BJ (cell line): ENCODE measurements around the gene R3HDML. TPM values are rescaled to one million over a fixed set of nuclear protein-coding genes. Genes with fewer than 3 reads are reported as not detected.
A peak's percentile ranks its signal among the peaks of the same experiment; 100 is the strongest.
"Not testable (repeated sequence)": the region's sequence is repeated elsewhere in the genome, so short reads cannot be mapped to it uniquely, and the experiment has no call there.

Experiments used
- CTCF ChIA-PET: fragments of 350-600 bp; formaldehyde crosslinking; extraction: SDS; loops from one replicate; lab custom pipeline; 2021; ENCODE audit warnings: antibody characterized with exemption, inconsistent platforms; lab: Yijun Ruan, JAX
- POLR2A ChIA-PET: fragments of 300-600 bp; sonication (Branson Sonifier 250); formaldehyde crosslinking; extraction: SDS; loops from one replicate; lab custom pipeline; 2021; ENCODE audit warnings: antibody characterized with exemption; lab: Charles Lee
- DNase-seq: peaks from one replicate; pipeline ENCODE4 v3.0.0-alpha.2; 2011; ENCODE audit warnings: low read depth
- H3K27me3 ChIP-seq: 2 replicates; pipeline ENCODE4 v1.6.0; 2011; ENCODE audit warnings: low read length; ENCODE audit not compliant: control insufficient read depth, insufficient read depth
- H3K36me3 ChIP-seq: 2 replicates; pipeline ENCODE4 v1.5.1; 2011; ENCODE audit warnings: low read length; ENCODE audit not compliant: control insufficient read depth, insufficient read depth
- H3K4me3 ChIP-seq: 2 replicates; pipeline ENCODE4 v1.5.1; 2011; ENCODE audit warnings: low read depth, mild to moderate bottlenecking, control low read depth, low read length
- polyA plus RNA-seq: library from polyadenylated mRNA; depleted of rRNA; stranded (reverse); fragments of >200 nt; gene quantifications from 2 replicates; pipeline ENCODE4 v1.2.3, GENCODE V29; 2011
- TF ChIP-seq, protein P1 (sequence below): IDR thresholded peaks from 2 replicates; pipeline ENCODE4 v1.5.1; 2011; ENCODE audit warnings: low read depth, mild to moderate bottlenecking, control low read depth, inconsistent platforms, low read length, moderate library complexity; ENCODE audit not compliant: insufficient read depth

R3HDML gene
- polyA plus RNA-seq, 1 experiment: not detected

DNA sequence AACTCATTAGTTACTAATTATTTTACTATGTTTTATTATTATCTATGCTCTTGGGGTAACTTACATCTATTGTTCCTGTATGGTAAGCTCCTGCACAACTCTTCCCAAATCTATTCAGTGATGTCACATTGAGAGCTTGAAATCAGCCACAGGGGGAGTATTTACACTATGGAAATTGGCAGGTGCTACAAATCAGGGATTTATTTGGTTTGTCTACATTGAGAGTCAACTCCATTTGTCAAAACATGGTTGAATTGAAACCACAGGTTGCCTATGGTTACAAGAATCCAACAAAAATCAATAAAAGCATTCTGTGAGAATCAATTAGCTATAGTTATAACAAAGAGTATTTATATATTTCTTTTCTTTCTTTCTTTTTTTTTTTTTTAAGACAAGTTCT, 22.0 kb upstream of the R3HDML start:
- ChIA-PET CTCF (interaction anchor here (0.7 to 10.3 kb wide), 4 partner anchors 9 to 296 kb away, joined by 3 to 203 read pairs (median 3); no protein-coding TSS in a partner anchor), POLR2A (no interaction called here)
- TF ChIP-seq, protein P1, sequence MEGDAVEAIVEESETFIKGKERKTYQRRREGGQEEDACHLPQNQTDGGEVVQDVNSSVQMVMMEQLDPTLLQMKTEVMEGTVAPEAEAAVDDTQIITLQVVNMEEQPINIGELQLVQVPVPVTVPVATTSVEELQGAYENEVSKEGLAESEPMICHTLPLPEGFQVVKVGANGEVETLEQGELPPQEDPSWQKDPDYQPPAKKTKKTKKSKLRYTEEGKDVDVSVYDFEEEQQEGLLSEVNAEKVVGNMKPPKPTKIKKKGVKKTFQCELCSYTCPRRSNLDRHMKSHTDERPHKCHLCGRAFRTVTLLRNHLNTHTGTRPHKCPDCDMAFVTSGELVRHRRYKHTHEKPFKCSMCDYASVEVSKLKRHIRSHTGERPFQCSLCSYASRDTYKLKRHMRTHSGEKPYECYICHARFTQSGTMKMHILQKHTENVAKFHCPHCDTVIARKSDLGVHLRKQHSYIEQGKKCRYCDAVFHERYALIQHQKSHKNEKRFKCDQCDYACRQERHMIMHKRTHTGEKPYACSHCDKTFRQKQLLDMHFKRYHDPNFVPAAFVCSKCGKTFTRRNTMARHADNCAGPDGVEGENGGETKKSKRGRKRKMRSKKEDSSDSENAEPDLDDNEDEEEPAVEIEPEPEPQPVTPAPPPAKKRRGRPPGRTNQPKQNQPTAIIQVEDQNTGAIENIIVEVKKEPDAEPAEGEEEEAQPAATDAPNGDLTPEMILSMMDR: no peak
- H3K36me3 ChIP-seq: no peaks in the 10 kb centered on the region
- no peak overlapping the region for H3K4me3 ChIP-seq
- H3K27me3 ChIP-seq: no peaks in the 10 kb centered on the region
- DNase-seq: no peak

DNA sequence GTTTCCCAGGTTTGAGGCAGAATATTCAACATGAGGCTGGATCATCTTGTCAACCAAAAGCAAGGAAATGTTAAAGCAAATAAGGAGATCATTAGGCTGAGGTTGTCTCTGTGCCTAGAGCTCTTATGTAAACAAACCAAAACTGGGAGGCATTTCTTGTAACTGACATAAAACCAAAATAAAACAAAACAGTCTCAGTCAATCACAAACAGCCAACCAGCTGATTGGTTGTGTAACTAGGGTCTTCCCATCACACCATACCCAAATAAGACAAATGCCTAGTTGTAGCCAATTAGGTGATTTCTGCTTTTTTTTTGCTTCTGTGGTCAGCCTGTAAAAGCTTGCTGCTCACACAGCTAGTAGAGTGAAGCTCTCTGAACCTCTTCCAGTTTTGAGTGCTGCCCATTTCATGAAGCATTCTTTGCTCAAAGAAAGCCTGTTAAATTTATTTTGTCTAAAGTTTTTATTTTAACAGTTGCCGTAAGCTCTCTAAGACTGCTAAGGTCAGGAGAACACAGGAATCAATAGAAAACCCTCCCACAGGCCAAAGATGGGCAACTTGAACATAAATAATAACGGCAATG, 16.9 kb upstream of the R3HDML start:
- POLR2A ChIA-PET: no interaction called here
- TF ChIP-seq, protein P1: no peak
- Histone ChIP-seq H3K4me3 (no peak overlapping the region), H3K27me3 (no peaks in the 10 kb centered on the region), H3K36me3 (no peaks in the 10 kb centered on the region)
- DNase-seq: no peak
- CTCF ChIA-PET: interaction anchor here (2.6 kb wide), 1 partner anchor 10 kb away, joined by 23 read pairs; the partner anchor contains the start of gene FITM2

DNA sequence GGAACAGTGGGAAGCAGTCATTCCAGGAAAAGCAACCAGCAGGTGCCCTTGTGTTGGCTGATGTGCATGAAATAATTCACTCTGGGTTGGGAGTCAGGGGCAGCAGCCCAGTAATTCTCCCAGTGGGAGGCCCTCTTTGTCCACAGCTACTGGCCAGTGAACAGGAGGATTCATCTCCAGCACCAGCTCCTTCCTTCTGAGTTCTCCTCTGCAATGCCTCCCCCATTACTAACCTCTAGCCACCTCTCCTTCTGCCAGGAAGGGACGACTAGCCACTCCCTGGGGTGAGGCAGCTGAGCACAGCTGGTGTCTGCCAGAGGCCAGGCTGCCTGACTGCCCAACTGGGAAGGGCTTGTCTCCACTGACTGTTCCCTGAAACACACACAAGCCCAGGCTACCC, 12.5 kb upstream of the R3HDML start:
- no peaks in the 10 kb centered on the region for H3K36me3 ChIP-seq
- ChIA-PET CTCF (interaction anchor here (0.9 to 4.7 kb wide), 4 partner anchors 9 to 107 kb away, joined by 3 to 28 read pairs (median 3); partner anchors contain the start of gene FITM2), POLR2A (no interaction called here)
- TF ChIP-seq, protein P1: no peak
- no peak overlapping the region for H3K4me3 ChIP-seq
- no peaks in the 10 kb centered on the region for H3K27me3 ChIP-seq
- DNase-seq: no peak

DNA sequence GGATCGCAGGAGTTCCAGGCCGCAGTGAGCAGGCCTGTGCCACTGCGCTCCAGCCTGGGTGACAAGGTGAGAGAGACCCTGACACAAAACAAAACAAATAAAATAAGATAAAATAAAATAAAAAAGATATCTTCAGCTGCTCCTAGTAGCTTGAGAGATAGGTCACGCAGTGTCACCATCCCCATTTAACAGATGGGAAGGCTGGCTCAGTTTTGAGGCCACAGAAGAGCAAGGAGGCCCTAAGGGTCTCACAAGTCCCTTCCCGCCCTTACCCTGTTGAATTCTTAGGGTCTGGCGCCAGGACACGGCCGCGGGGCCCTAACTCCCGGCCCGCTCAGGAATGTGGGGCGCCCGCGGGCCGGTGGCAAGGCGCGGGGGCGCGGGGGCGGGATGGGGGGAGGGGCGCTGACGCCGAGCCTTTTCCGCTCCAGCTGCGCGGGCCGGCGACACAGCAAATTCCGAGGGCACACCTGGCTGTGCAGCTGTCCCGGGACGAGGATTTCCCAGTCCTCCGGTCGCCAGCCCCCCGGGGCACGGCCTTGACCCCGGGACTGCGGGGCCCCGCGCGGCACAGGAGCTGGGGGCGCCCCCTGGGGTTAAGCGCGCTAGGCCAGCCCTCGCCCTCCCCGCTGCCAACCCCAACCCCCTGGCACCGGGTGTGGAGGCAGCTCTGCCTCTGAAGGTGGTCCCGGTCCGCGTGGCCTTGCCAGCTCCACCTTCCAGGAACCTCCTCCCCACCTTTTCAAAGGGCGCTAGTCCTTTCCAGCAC, 10.3 kb upstream of the R3HDML start:
- ChIA-PET POLR2A (no interaction called here), CTCF (interaction anchor here (4.7 kb wide), 1 partner anchor 16 kb away, joined by 28 read pairs; the partner anchor contains the start of gene FITM2)
- no peak for DNase-seq
- Histone ChIP-seq H3K36me3 (no peaks in the 10 kb centered on the region), H3K27me3 (peaks cover 2% of the 10 kb centered on the region; the same call in 1 of the 2 replicates), H3K4me3 (peak overlapping the region; percentile 20)
- TF ChIP-seq, protein P1: 0 out of 2 replicates have a peak, but pooled peaks have one; percentile 9

DNA sequence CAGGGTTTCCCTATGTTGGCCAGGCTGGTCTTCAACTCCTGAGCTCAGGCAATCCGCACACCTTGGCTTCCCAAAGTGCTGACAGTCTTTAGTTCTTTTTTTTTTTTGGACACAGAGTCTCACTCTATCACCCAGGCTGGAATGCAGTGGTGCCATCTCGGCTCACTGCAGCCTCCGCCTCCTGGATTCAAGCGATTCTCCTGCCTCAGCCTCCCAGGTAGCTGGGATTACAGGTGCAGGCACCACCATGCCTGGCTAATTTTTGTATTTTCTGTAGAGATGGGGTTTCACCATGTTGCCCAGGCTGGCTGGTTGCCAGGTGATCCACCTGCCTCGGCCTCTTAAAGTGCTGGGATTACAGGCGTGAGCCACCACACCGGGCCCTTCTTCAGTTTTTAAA, 9.1 kb upstream of the R3HDML start:
- POLR2A ChIA-PET, H3K27me3 ChIP-seq, H3K4me3 ChIP-seq, DNase-seq, H3K36me3 ChIP-seq: not testable (repeated sequence)
- CTCF ChIA-PET: interaction anchor here (4.7 kb wide), 1 partner anchor 17 kb away, joined by 28 read pairs; the partner anchor contains the start of gene FITM2
